HepG2 (cell line): ENCODE results near the gene ETFA. TPM values are rescaled to one million over a fixed set of nuclear protein-coding genes. Genes with fewer than 3 reads are reported as not detected.

Experiments
- ATAC-seq: fragments of 200-7000 bp; cut with Tn5 transposase; 3 replicates; pipeline ENCODE4 v1.9.1; 2020; ENCODE audit warnings: mild to moderate bottlenecking, moderate library complexity
- BruUV-seq: library from RNA; stranded (reverse); fragments of 400-500 nt; replicated peaks from 2 replicates; lab custom pipeline; 2021; lab: Mats Ljungman, UMichigan
- CTCF ChIA-PET: fragments of 300-600 bp; formaldehyde crosslinking; extraction: SDS; loops from one replicate; lab custom pipeline; 2021; ENCODE audit warnings: low total read pairs, inconsistent platforms, low intra/inter-chr PET ratio; lab: Yijun Ruan, JAX
- POLR2A ChIA-PET: fragments of 350-600 bp; sonication (Branson Sonifier 250); formaldehyde crosslinking; loops from one replicate; lab custom pipeline; 2020; ENCODE audit warnings: antibody characterized with exemption, inconsistent platforms; lab: Yijun Ruan, JAX
- DNase-seq: peaks from one replicate; pipeline ENCODE4 v3.0.0-alpha.2; 2015; ENCODE audit warnings: low spot score
- FAIRE-seq: peaks from 3 replicates; lab custom pipeline; 2011; peaks lifted over from hg19 to GRCh38; lab: Jason Lieb, UNC
- H2AFZ ChIP-seq: one replicate; pipeline ENCODE4 v1.6.1; 2011; ENCODE audit warnings: low read length, inconsistent platforms
- H3K27ac ChIP-seq: fragments of 300-600 bp; 3 replicates; pipeline ENCODE4 v1.8.0; 2011; ENCODE audit warnings: mixed run types, mild to moderate bottlenecking, mixed read lengths, low read length, inconsistent platforms; ENCODE audit not compliant: insufficient read depth; ENCODE audit errors: extremely low read length
- H3K27me3 ChIP-seq, 2 experiments: fragments of 200-600 bp in 1 of 2; 2 replicates in 1 of 2; 3 replicates in 1 of 2; pipeline versions ENCODE4 v1.6.0 to v1.8.0; 2011; ENCODE audit warnings: low read length in 2 of 2, mild to moderate bottlenecking in 2 of 2, moderate library complexity in 2 of 2, inconsistent platforms in 1 of 2; ENCODE audit not compliant: insufficient read depth in 2 of 2, control insufficient read depth in 1 of 2
- H3K36me3 ChIP-seq, 2 experiments: fragments of 200-600 bp in 1 of 2; replicated peaks in 1 of 2; 2 replicates in 1 of 2; 3 replicates in 1 of 2; pipeline versions ENCODE4 v1.5.1 to v1.8.0; 2011; ENCODE audit warnings: low read length in 2 of 2, inconsistent platforms in 1 of 2; ENCODE audit not compliant: insufficient read depth in 2 of 2, control insufficient read depth in 1 of 2
- H3K4me1 ChIP-seq: 2 replicates; pipeline ENCODE4 v1.5.1; 2012; ENCODE audit warnings: low read length, inconsistent platforms; ENCODE audit not compliant: insufficient read depth
- H3K4me2 ChIP-seq: 2 replicates; pipeline ENCODE4 v1.6.0; 2011; ENCODE audit warnings: low read depth, low read length, inconsistent platforms
- H3K4me3 ChIP-seq, 3 experiments: fragments of 200-600 bp in 1 of 3; sonication (generic), shearing (Covaris generic) in 1 of 3; replicated peaks in 1 of 3; 2 replicates each; pipeline ENCODE4 v1.5.1; 2011 to 2016; ENCODE audit warnings: low read length in 3 of 3, inconsistent platforms in 2 of 3, low read depth in 2 of 3, mild to moderate bottlenecking in 2 of 3, control low read depth in 1 of 3, mixed read lengths in 1 of 3; ENCODE audit not compliant: insufficient read depth in 1 of 3
- H3K79me2 ChIP-seq: one replicate; pipeline ENCODE4 v1.6.1; 2011; ENCODE audit warnings: low read length, inconsistent platforms; ENCODE audit not compliant: insufficient read depth
- H3K9ac ChIP-seq: 2 replicates; pipeline ENCODE4 v1.6.0; 2011; ENCODE audit warnings: mild to moderate bottlenecking, low read depth, low read length, inconsistent platforms; ENCODE audit not compliant: insufficient read depth
- H3K9me3 ChIP-seq: 2 replicates; pipeline ENCODE4 v1.5.1; 2012; ENCODE audit warnings: mild to moderate bottlenecking, low read length
- H4K20me1 ChIP-seq: 2 replicates; pipeline ENCODE4 v1.6.0; 2011; ENCODE audit warnings: inconsistent platforms, mild to moderate bottlenecking, low read length, moderate library complexity; ENCODE audit not compliant: insufficient read depth
- BORCS8-MEF2B ChIP-seq: sonication (generic); formaldehyde crosslinking; IDR thresholded peaks from 2 replicates; pipeline ENCODE4 v1.8.0; 2022; ENCODE audit warnings: mild to moderate bottlenecking, missing genetic modification reagents
- SP1 ChIP-seq, 2 experiments: fragments of 450-650 bp in 1 of 2; sonication (generic) in 1 of 2; formaldehyde crosslinking in 1 of 2; IDR thresholded peaks; 2 replicates each; pipeline versions ENCODE4 v1.4.0 to v1.6.1; 2016 to 2020; ENCODE audit warnings: missing genetic modification reagents in 1 of 2
- TRAFD1 ChIP-seq: sonication (generic); formaldehyde crosslinking; IDR thresholded peaks from 2 replicates; pipeline ENCODE4 v1.5.1; 2020; ENCODE audit warnings: missing genetic modification reagents, mild to moderate bottlenecking, borderline replicate concordance
- ZC3H4 ChIP-seq: sonication (generic); formaldehyde crosslinking; IDR thresholded peaks from 2 replicates; pipeline ENCODE4 v1.4.0; 2020; ENCODE audit warnings: missing genetic modification reagents, borderline replicate concordance
- ZFP1 ChIP-seq: IDR thresholded peaks from 2 replicates; pipeline ENCODE4 v1.6.1; 2016
- ZNF382 ChIP-seq: sonication (generic); formaldehyde crosslinking; IDR thresholded peaks from 2 replicates; pipeline ENCODE4 v1.5.0; 2020; ENCODE audit warnings: missing genetic modification reagents, mild to moderate bottlenecking, borderline replicate concordance
- ZNF513 ChIP-seq: sonication (generic); formaldehyde crosslinking; conservative IDR thresholded peaks from 2 replicates; pipeline ENCODE4 v1.5.0; 2020; ENCODE audit warnings: missing genetic modification reagents
- WGBS: methylation state at CpG from one replicate; pipeline ENCODE4 v1.1.6; 2017; ENCODE audit warnings: low lambda C conversion rate; 5-methylcytosine and 5-hydroxymethylcytosine counted together
- in situ Hi-C: cut with HindIII; loops from 2 replicates; pipeline ENCODE4 v1.10.0; 2017; ENCODE audit warnings: low pct_unique_long_range_greater_than_20kb; ENCODE audit not compliant: extremely low pct_ligation_motif_present
- intact Hi-C: fragments of 100-400 bp; cut with micrococcal nuclease; formaldehyde crosslinking; loops from one replicate; pipeline ENCODE4 v1.10.0; 2022; ENCODE audit not compliant: unreplicated experiment
- polyA plus RNA-seq, 8 experiments: library from polyadenylated mRNA; depleted of rRNA in 3 of 8; stranded (reverse) in 7 of 8; unstranded in 1 of 8; fragments of >200 nt; fragmentation: Illumina TruSeq in 4 of 8; extraction: Trizol in 4 of 8; gene quantifications; 2 replicates each; pipeline versions ENCODE4 v1.2.1 to v1.2.3, GENCODE V29; 2011 to 2016; ENCODE audit warnings: low read depth in 4 of 8, missing spikeins in 1 of 8, mixed read lengths in 1 of 8; ENCODE audit not compliant: insufficient read depth in 1 of 8
- total RNA-seq, 5 experiments: library from RNA; depleted of rRNA; stranded (reverse); fragments of >200 nt; fragmentation: Illumina TruSeq; extraction: Trizol; gene quantifications; 2 replicates each; pipeline ENCODE4 v1.2.3, GENCODE V29; 2016; ENCODE audit warnings: low read depth in 1 of 5

Gene ETFA
- total and polyA plus RNA-seq, 2 of the 13 experiments (the other 11 are each of a cell fraction or from before 2014, with no cell fraction given): 291 to 396 TPM

DNA sequence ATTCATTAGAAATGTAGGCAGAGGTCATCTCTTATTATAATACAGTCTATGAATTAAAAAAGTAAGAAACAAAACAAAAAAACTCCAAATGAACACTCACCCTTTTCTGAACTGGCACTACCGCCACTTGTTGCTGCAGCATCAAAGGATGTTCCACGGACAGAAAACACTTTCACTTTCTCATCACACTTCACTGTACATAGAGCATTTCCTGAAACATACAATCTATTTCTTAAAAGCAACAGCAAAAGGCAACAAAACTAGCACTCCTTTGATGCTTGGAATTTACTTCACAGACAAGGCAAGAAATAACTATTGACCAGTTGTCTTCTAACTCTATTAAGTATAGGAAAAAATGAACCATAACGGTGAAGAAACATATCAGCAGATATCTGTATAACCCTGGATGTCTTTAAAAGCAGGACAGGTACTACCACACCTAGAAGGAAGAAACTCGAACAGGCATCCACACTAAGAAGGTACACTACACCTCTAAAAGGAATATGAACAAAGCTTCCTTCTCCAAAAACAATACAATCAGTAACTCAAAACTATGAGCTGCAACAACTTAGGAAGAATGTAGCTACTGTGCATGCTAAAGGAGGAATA lies 24.9 kb downstream of the ETFA start:
- DNase-seq (no peak), ATAC-seq (no peak), FAIRE-seq (no peak)
- in situ Hi-C loops: no loop called here
- peaks cover 3% of the 10 kb centered on the region for H4K20me1 ChIP-seq
- H3K4me2 ChIP-seq: no peak overlapping the region
- no peak for TF ChIP-seq ZNF513 (CRISPR knock-in tag)
- no peak for TF ChIP-seq SP1 (IDR thresholded peaks at IDR 0.05)
- no peak for TF ChIP-seq SP1 (CRISPR knock-in tag; IDR thresholded peaks at IDR 0.05)
- no peak for TF ChIP-seq ZFP1 (CRISPR knock-in tag)
- TF ChIP-seq ZNF382 (CRISPR knock-in tag): no peak
- TF ChIP-seq TRAFD1 (CRISPR knock-in tag): no peak
- TF ChIP-seq ZC3H4 (CRISPR knock-in tag): no peak
- no peak for TF ChIP-seq BORCS8-MEF2B (CRISPR knock-in tag)
- no peak overlapping the region for H3K9ac ChIP-seq
- no peaks in the 10 kb centered on the region for H3K9me3 ChIP-seq
- CTCF ChIA-PET: no interaction called here
- H2AFZ ChIP-seq: no peak overlapping the region
- WGBS: 93% methylated on average over 4 of the region's 4 CpGs
- peaks cover 22% of the 10 kb centered on the region for H3K79me2 ChIP-seq
- no peak overlapping the region for H3K4me3 ChIP-seq
- intact Hi-C loops: loop anchor here (5.0 to 10.0 kb wide), 3 partner anchors 48 to 92 kb away; partner anchors contain the start of gene ISL2
- peaks cover 14 to 68% of the 10 kb centered on the region in 2 experiments for H3K36me3 ChIP-seq
- H3K27ac ChIP-seq: no peak overlapping the region
- POLR2A ChIA-PET: interaction anchor here (1.4 kb wide), 1 partner anchor 24 kb away, joined by 3 read pairs; no protein-coding TSS in a partner anchor
- no TSS peak for BruUV-seq
- H3K27me3 ChIP-seq: no peaks in the 10 kb centered on the region
- peaks cover 26% of the 10 kb centered on the region for H3K4me1 ChIP-seq
